HCT116 (cell line): ENCODE data around the gene RREB1. TPM values are rescaled to one million over a fixed set of nuclear protein-coding genes. Genes with fewer than 3 reads are reported as not detected.

Experiments used
- ATAC-seq: fragments of 200-7000 bp; cut with Tn5 transposase; 2 replicates; pipeline ENCODE4 v1.9.1; 2020; ENCODE audit warnings: mild to moderate bottlenecking, moderate library complexity
- BruUV-seq: library from RNA; stranded (reverse); fragments of 400-500 nt; replicated peaks from 2 replicates; lab custom pipeline; 2021; lab: Mats Ljungman, UMichigan
- CTCF ChIA-PET: fragments of 300-600 bp; sonication (Branson Sonifier 250); formaldehyde crosslinking; loops from one replicate; lab custom pipeline; 2021; ENCODE audit warnings: antibody characterized with exemption; lab: Charles Lee
- POLR2A ChIA-PET: fragments of 300-600, 350-600 bp; sonication (Branson Sonifier 250); formaldehyde crosslinking; loops from one replicate; lab custom pipeline; 2021; ENCODE audit warnings: antibody characterized with exemption; lab: Charles Lee
- RAD21 ChIA-PET, 2 experiments: fragments of 300-600 bp; sonication (Branson Sonifier 250); formaldehyde crosslinking; loops; one replicate each; lab custom pipeline; 2023; ENCODE audit warnings: low total read pairs in 2 of 2; ENCODE audit not compliant: uncharacterized antibody in 2 of 2, unreplicated experiment in 2 of 2, low non-redundant PET in 1 of 2; lab: Charles Lee
- DNase-seq: peaks from one replicate; pipeline ENCODE4 v3.0.0-alpha.2; 2010; ENCODE audit warnings: low read depth, low spot score
- H2AFZ ChIP-seq: fragments of 200-600 bp; shearing (Covaris generic), sonication (generic); 2 replicates; pipeline ENCODE4 v1.6.1; 2017; ENCODE audit warnings: low read depth, mixed run types, mixed read lengths, antibody characterized with exemption, low read length; ENCODE audit not compliant: poor library complexity, severe bottlenecking
- H3K27ac ChIP-seq: 2 replicates; pipeline ENCODE4 v1.5.1; 2012; ENCODE audit warnings: low read depth, low read length
- H3K27me3 ChIP-seq: fragments of 200-600 bp; sonication (generic); 2 replicates; pipeline ENCODE4 v1.6.1; 2016; ENCODE audit warnings: mixed run types, low read length, mixed read lengths; ENCODE audit not compliant: insufficient read depth
- H3K36me3 ChIP-seq, 2 experiments: fragments of 200-500 bp in 1 of 2; fragments of 200-600 bp in 1 of 2; sonication (Bioruptor generic) in 1 of 2; sonication (generic) in 1 of 2; 2 replicates each; pipeline versions ENCODE4 v1.5.1 to v1.6.1; 2014 to 2016; ENCODE audit warnings: low read length in 2 of 2, inconsistent platforms in 1 of 2, mixed read lengths in 1 of 2, mixed run types in 1 of 2; ENCODE audit not compliant: insufficient read depth in 2 of 2, control insufficient read depth in 1 of 2
- H3K4me1 ChIP-seq, 2 experiments: fragments of 200-600 bp in 1 of 2; sonication (generic) in 1 of 2; 2 replicates each; pipeline versions ENCODE4 v1.5.1 to v1.6.1; 2012 to 2017; ENCODE audit warnings: low read length in 2 of 2, inconsistent platforms in 1 of 2, mild to moderate bottlenecking in 1 of 2, mixed read lengths in 1 of 2, mixed run types in 1 of 2, moderate library complexity in 1 of 2; ENCODE audit not compliant: insufficient read depth in 2 of 2, control insufficient read depth in 1 of 2
- H3K4me2 ChIP-seq: fragments of 200-600 bp; sonication (generic); 2 replicates; pipeline ENCODE4 v1.6.1; 2017; ENCODE audit warnings: mixed run types, low read length, mixed read lengths
- H3K4me3 ChIP-seq, 2 experiments: fragments of 200-600 bp in 1 of 2; sonication (generic) in 1 of 2; replicated peaks in 1 of 2; 2 replicates each; pipeline ENCODE4 v1.5.1; 2011 to 2016; ENCODE audit warnings: low read length in 2 of 2, control low read depth in 1 of 2, low read depth in 1 of 2, mild to moderate bottlenecking in 1 of 2, mixed read lengths in 1 of 2, mixed run types in 1 of 2
- H3K79me2 ChIP-seq: fragments of 200-600 bp; sonication (generic); 2 replicates; pipeline ENCODE4 v1.6.1; 2017; ENCODE audit warnings: mild to moderate bottlenecking, mixed run types, low read length, moderate library complexity, mixed read lengths; ENCODE audit not compliant: insufficient read depth
- H3K9ac ChIP-seq: fragments of 200-600 bp; sonication (generic); 2 replicates; pipeline ENCODE4 v1.6.1; 2016; ENCODE audit warnings: low read length, mixed read lengths
- H3K9me2 ChIP-seq: fragments of 200-600 bp; sonication (generic), shearing (Covaris generic); 2 replicates; pipeline ENCODE4 v1.6.1; 2017; ENCODE audit warnings: mixed run types, mild to moderate bottlenecking, moderate library complexity; ENCODE audit not compliant: insufficient read depth
- H3K9me3 ChIP-seq, 2 experiments: fragments of 200-500 bp in 1 of 2; fragments of 200-600 bp in 1 of 2; sonication (Bioruptor generic) in 1 of 2; sonication (generic) in 1 of 2; 2 replicates each; pipeline ENCODE4 v1.6.1; 2014 to 2017; ENCODE audit warnings: low read length in 2 of 2, mixed read lengths in 2 of 2, inconsistent platforms in 1 of 2, low read depth in 1 of 2, mild to moderate bottlenecking in 1 of 2, mixed run types in 1 of 2, moderate library complexity in 1 of 2; ENCODE audit not compliant: control insufficient read depth in 1 of 2, insufficient read depth in 1 of 2
- H4K20me1 ChIP-seq: fragments of 200-600 bp; sonication (generic), shearing (Covaris generic); 2 replicates; pipeline ENCODE4 v1.6.1; 2017; ENCODE audit warnings: mixed run types, mild to moderate bottlenecking, moderate library complexity; ENCODE audit not compliant: insufficient read depth
- CTCF ChIP-seq, 3 experiments: fragments of 200-600 bp in 1 of 3; sonication (generic) in 1 of 3; IDR thresholded peaks in 2 of 3; conservative IDR thresholded peaks in 1 of 3; 2 replicates each; pipeline ENCODE4 v1.5.1; 2012 to 2017; ENCODE audit warnings: low read depth in 2 of 3, low read length in 2 of 3, antibody characterized with exemption in 1 of 3, borderline replicate concordance in 1 of 3, control low read depth in 1 of 3, mild to moderate bottlenecking in 1 of 3, mixed read lengths in 1 of 3, mixed run types in 1 of 3, moderate library complexity in 1 of 3; ENCODE audit not compliant: insufficient read depth in 1 of 3
- EGR1 ChIP-seq: IDR thresholded peaks from 2 replicates; pipeline ENCODE4 v1.6.1; 2012; ENCODE audit warnings: low read depth
- EZH2 ChIP-seq: fragments of 200-600 bp; sonication (generic); IDR thresholded peaks from 2 replicates; pipeline ENCODE4 v1.6.1; 2017; ENCODE audit warnings: antibody characterized with exemption, mixed run types
- EZH2phosphoT487 ChIP-seq: fragments of 200-600 bp; IDR thresholded peaks from 2 replicates; pipeline ENCODE4 v1.6.1; 2018; ENCODE audit warnings: antibody characterized with exemption, borderline replicate concordance
- MAX ChIP-seq: IDR thresholded peaks from 2 replicates; pipeline ENCODE4 v1.6.1; 2012
- RAD21 ChIP-seq: IDR thresholded peaks from 2 replicates; pipeline ENCODE4 v1.6.1; 2012; ENCODE audit warnings: low read depth, mild to moderate bottlenecking
- REST ChIP-seq: IDR thresholded peaks from 2 replicates; pipeline ENCODE4 v1.6.1; 2012; ENCODE audit warnings: low read depth
- SP1 ChIP-seq: IDR thresholded peaks from 2 replicates; pipeline ENCODE4 v1.6.1; 2012; ENCODE audit warnings: low read depth
- SRF ChIP-seq: IDR thresholded peaks from 2 replicates; pipeline ENCODE4 v1.6.1; 2012; ENCODE audit warnings: low read depth
- TCF7L2 ChIP-seq: IDR thresholded peaks from 2 replicates; pipeline ENCODE4 v1.7.0; 2011; ENCODE audit warnings: borderline replicate concordance, inconsistent platforms; ENCODE audit not compliant: insufficient read depth, insufficient read length; ENCODE audit errors: extremely low read depth
- ZFX ChIP-seq: fragments of 450-650 bp; IDR thresholded peaks from 2 replicates; pipeline ENCODE4 v1.6.1; 2017
- intact Hi-C: fragments of 100-400 bp; cut with micrococcal nuclease; formaldehyde crosslinking; loops from 2 replicates; pipeline ENCODE4 v1.10.0; 2022
- total RNA-seq: library from RNA; stranded (reverse); gene quantifications from one replicate; pipeline ENCODE4 v1.2.1, GENCODE V29; 2021; ENCODE audit not compliant: unreplicated experiment

The RREB1 gene
- total RNA-seq, 1 experiment from 2014 or later = 47.9 TPM

- Histone ChIP-seq H3K9ac (no peak overlapping the region), H2AFZ (no peak overlapping the region), H3K9me2 (no peaks in the 10 kb centered on the region), H3K79me2 (peaks cover 86% of the 10 kb centered on the region), H3K9me3 (no peaks in the 10 kb centered on the region), H3K4me3 (no peak overlapping the region), H3K27me3 (no peaks in the 10 kb centered on the region), H3K4me1 (peaks cover 19 to 58% of the 10 kb centered on the region in 2 experiments), H3K27ac (no peak overlapping the region), H3K4me2 (no peak overlapping the region), H4K20me1 (peaks cover 8% of the 10 kb centered on the region; the same call in 1 of the 2 replicates), H3K36me3 (no peaks in the 10 kb centered on the region)
- CTCF ChIA-PET = interaction anchor here (1.1 kb wide), 1 partner anchor 12 kb away, joined by 4 read pairs; no protein-coding TSS in a partner anchor
- no peak for TF ChIP-seq EGR1
- TF ChIP-seq EZH2phosphoT487 = no peak
- TF ChIP-seq MAX = no peak
- TF ChIP-seq SP1 = no peak
- TF ChIP-seq SRF = no peak
- no peak for TF ChIP-seq REST
- no peak for TF ChIP-seq CTCF (IDR thresholded peaks at IDR 0.05 in 2 of 3, conservative IDR thresholded peaks at IDR 0.05 in 1 of 3; ENCODE audit: borderline replicate concordance in 1 of 3, insufficient read depth in 1 of 3, low read depth in 2 of 3, low read length in 2 of 3)
- no peak for TF ChIP-seq TCF7L2
- no peak for TF ChIP-seq ZFX
- no peak for TF ChIP-seq EZH2
- no peak for TF ChIP-seq RAD21
- POLR2A ChIA-PET = no interaction called here
- DNase-seq = no peak
- ATAC-seq = no peak
- RAD21 ChIA-PET = no interaction called here
- BruUV-seq = no TSS peak
- intact Hi-C loops = no loop called here
Measured at GRCh38 chr6:7164536-7165001, 56.8 kb downstream of the RREB1 start.
